HG02970 (cell line): Measurements from ENCODE around the gene RRAGC.
"Not testable (repeated sequence)": the region's sequence is repeated elsewhere in the genome, so short reads cannot be mapped to it uniquely, and the experiment has no call there.

ENCODE experiments used
- ATAC-seq: cut with Tn5 transposase; IDR thresholded peaks from one replicate; pipeline ENCODE4 v1.9.1; 2021; ENCODE audit warnings: mild to moderate bottlenecking, moderate library complexity, moderate number of reproducible peaks; ENCODE audit not compliant: unreplicated experiment, low FRiP score

Gene RRAGC

GRCh38 chr1:38818175-38818976, 41.2 kb downstream of the RRAGC start:
- no peak for ATAC-seq

GRCh38 chr1:38817267-38818174, 42.1 kb downstream of the RRAGC start:
- no peak for ATAC-seq

- ATAC-seq, result no peak
Measured at GRCh38 chr1:38815903-38816627, 43.5 kb downstream of the RRAGC start.

GRCh38 chr1:38814984-38815464, 44.5 kb downstream of the RRAGC start:
- ATAC-seq, result no peak

- no peak for ATAC-seq
Measured at GRCh38 chr1:38814444-38814983, 45.1 kb downstream of the RRAGC start.

GRCh38 chr1:38812981-38813380, 46.6 kb downstream of the RRAGC start:
- no peak for ATAC-seq

- ATAC-seq, result not testable (repeated sequence)
Measured at GRCh38 chr1:38811466-38811865, 48.1 kb downstream of the RRAGC start.

- ATAC-seq, result no peak
Measured at GRCh38 chr1:38806090-38806489, 53.5 kb downstream of the RRAGC start.

- no peak for ATAC-seq
Measured at GRCh38 chr1:38805036-38805435, 54.5 kb downstream of the RRAGC start.

GRCh38 chr1:38804062-38804886, 55.3 kb downstream of the RRAGC start:
- ATAC-seq, result no peak

GRCh38 chr1:38803647-38804046, 55.9 kb downstream of the RRAGC start:
- no peak for ATAC-seq

- ATAC-seq, result no peak
Measured at GRCh38 chr1:38800720-38801671, 58.6 kb downstream of the RRAGC start.

GRCh38 chr1:38793299-38793698, 66.3 kb downstream of the RRAGC start:
- ATAC-seq, result no peak

GRCh38 chr1:38791892-38792291, 67.7 kb downstream of the RRAGC start:
- ATAC-seq, result no peak

GRCh38 chr1:38791164-38791515, 68.4 kb downstream of the RRAGC start:
- ATAC-seq, result no peak

GRCh38 chr1:38790422-38791163, 69.0 kb downstream of the RRAGC start:
- no peak for ATAC-seq

GRCh38 chr1:38789498-38790169, 69.9 kb downstream of the RRAGC start:
- ATAC-seq, result no peak
